ENCODE results near the gene PRKCH. TPM values are rescaled to one million over a fixed set of nuclear protein-coding genes. Genes with fewer than 3 reads are reported as not detected.

The PRKCH gene
- total and polyA plus RNA-seq, 3 donors from 2014 or later = 15.0 to 26.8 (median 25.4) TPM

DNA sequence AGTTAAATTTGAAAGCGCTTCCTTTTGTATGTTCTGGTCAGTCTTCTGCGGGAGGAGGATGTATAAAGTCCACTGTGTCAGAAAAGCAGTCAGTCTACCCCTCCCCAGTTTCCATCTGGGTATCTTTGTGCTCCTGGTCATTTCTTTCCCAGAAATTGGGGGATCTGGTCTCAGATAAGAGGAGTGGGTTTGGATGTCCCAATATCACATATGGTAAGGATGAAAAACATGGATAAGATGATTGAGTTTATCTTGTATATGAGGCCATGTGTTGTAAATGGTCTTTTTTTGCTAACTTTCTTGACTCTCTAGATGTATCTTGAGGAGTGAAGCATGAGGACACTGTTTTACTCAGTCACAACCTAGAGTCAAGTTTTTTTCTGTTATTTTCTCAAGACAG lies 187.1 kb downstream of the PRKCH start:
- Histone ChIP-seq H3K27ac (no peak overlapping the region), H3K36me3 (ENCODE audit: low read depth, missing control alignments) (no peaks in the 10 kb centered on the region), H3K9me3 (no peaks in the 10 kb centered on the region), H3K4me3 (no peak overlapping the region), H3K4me1 (peaks cover 5% of the 10 kb centered on the region), H3K27me3 (no peaks in the 10 kb centered on the region)
- DNase-seq = no peak
- intact Hi-C loops (cut with DNase I; ENCODE audit: low total_unique reads) = no loop called here
- TF ChIP-seq CTCF (IDR thresholded peaks at IDR 0.05) (no peak), POLR2A (IDR thresholded peaks at IDR 0.05) (no peak)
- WGBS, 2 donors = 46 to 48% methylated on average over 2 of the region's 2 CpGs

DNA sequence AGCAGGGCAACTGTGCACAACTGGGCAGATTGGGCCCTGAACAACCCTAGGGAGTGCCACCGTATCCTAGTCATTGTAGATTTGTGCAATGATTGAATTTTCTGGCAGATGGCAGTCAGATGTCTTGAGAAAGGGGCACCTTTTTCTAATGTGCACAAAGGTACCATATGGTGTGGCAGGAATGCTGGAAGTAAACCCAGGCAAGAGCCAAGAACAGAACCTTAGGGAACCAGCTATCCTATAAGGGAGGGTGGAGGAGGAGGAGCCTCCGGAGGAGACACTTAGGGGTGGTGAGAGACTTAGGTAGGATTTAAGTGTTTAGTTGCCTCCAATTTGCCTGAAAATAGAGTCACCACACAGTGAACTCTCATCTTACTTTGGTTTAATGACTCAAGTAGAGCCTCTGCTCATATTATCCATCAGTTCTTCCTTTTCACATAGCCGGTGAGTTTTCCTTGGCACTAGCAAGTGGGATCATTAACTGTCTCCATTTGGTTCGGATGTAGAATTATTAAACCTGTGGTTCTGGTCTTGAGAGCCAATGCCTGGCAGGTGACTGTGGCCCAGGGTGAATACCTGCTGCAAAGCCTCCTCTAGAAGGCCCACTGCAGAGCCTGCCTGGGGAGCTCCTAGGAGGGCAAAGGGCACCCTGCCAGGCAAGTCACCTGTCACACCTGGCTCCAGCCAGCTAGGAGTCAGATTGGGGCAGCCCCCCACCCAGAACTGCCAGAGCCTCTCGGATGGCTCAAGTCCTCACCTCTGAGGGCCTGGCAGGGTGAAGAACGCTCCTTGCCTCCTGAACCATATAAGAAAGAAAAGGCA lies 189.6 kb downstream of the PRKCH start:
- Histone ChIP-seq H3K9me3 (no peaks in the 10 kb centered on the region), H3K4me1 (peaks cover 4% of the 10 kb centered on the region), H3K27me3 (no peaks in the 10 kb centered on the region), H3K4me3 (no peak overlapping the region), H3K27ac (peak overlapping the region in 1 of 2 donors; percentile 34), H3K36me3 (ENCODE audit: low read depth, missing control alignments) (no peaks in the 10 kb centered on the region)
- intact Hi-C loops (cut with DNase I; ENCODE audit: low total_unique reads) = no loop called here
- 92% methylated on average over 5 to 6 of the region's 6 CpGs for WGBS, 2 donors
- DNase-seq = no peak
- TF ChIP-seq CTCF (IDR thresholded peaks at IDR 0.05) (no peak), POLR2A (IDR thresholded peaks at IDR 0.05) (no peak)

DNA sequence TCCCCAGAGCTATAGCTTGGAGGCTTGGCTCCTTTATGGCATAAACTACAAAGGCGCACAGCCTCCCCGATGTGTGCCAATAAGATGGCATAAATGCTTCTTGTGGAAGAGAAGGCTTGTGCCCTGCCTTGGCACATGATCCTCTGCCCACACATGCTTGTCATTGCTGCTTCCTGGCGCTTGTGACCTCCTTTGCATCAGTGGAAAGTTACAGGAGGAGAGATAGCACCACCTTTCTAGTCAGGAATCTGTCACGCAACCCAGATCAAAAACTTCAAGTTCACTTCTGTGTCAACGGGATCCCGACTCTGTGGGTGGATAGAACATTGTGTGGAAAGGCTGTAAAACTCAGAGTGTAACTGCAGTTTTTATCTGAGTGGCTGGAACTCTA lies 190.2 kb downstream of the PRKCH start:
- Histone ChIP-seq H3K27ac (peak overlapping the region in 1 of 2 donors; percentile 34), H3K36me3 (ENCODE audit: low read depth, missing control alignments) (no peaks in the 10 kb centered on the region), H3K27me3 (no peaks in the 10 kb centered on the region), H3K4me3 (no peak overlapping the region), H3K9me3 (no peaks in the 10 kb centered on the region), H3K4me1 (peaks cover 7% of the 10 kb centered on the region)
- peak; percentile 68 for DNase-seq
- intact Hi-C loops (cut with DNase I; ENCODE audit: low total_unique reads) = no loop called here
- 60 to 62% methylated on average over 6 of the region's 6 CpGs for WGBS, 2 donors
- TF ChIP-seq POLR2A (IDR thresholded peaks at IDR 0.05) = no peak
- TF ChIP-seq CTCF (IDR thresholded peaks at IDR 0.05) = no peak

GRCh38 chr14:61512026-61512834 lies 190.9 kb downstream of the PRKCH start:
- Histone ChIP-seq H3K36me3 (ENCODE audit: low read depth, missing control alignments) (no peaks in the 10 kb centered on the region), H3K4me3 (no peak overlapping the region), H3K27me3 (no peaks in the 10 kb centered on the region), H3K27ac (peak overlapping the region in 1 of 2 donors; percentile 34), H3K4me1 (peaks cover 9% of the 10 kb centered on the region), H3K9me3 (no peaks in the 10 kb centered on the region)
- 65 to 75% methylated on average over 2 of the region's 2 CpGs for WGBS, 2 donors
- DNase-seq = no peak
- intact Hi-C loops (cut with DNase I; ENCODE audit: low total_unique reads) = no loop called here
- no peak for TF ChIP-seq POLR2A (IDR thresholded peaks at IDR 0.05)
- TF ChIP-seq CTCF (IDR thresholded peaks at IDR 0.05) = no peak
